ENCODE measurements around the gene ATG4C.
"Not testable (repeated sequence)": the region's sequence is repeated elsewhere in the genome, so short reads cannot be mapped to it uniquely, and the experiment has no call there.

The ATG4C gene

DNA sequence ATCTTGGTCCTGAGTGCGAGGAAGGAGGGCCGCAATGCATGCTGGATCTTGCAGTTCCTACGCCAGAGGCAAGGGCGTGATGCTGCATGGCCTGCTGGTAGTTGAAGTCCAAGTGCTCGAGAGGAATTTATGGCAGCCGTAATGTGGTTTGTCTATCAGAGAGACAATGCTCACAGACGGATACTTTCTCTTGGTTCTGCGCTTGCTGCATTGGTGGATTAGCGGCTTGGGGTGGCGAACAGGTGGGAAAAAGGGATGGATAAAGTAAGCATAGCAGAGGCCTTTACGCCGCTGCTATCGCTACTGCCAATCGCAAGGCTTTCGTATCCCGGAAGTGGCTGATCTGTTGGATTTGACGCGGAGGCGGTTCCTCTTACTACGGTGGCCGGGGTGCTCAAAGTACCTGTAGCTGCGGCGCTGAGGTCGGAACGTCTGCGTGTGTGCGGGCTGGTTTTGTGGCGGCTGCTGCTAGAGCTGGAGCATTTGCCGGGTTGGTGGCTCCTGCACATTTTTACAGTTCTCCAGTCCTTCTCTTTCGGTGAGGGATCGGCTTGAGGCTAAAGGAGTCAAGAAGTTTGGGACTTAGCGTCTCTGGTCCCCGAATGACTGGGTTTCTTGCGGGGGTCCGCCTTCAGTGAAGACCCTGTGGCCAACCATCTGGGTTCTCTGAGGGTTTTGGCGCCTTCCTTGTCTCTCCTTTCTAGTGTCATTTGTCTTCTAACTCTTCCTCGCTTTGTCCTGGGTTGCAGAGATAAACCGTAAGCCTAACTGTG lies at the start of gene ATG4C:
Gene ATG4C, plus strand, starts transcription at position 397 of the 773 bp plus-strand sequence. CDS start 19,655 bp downstream, outside the sequence.
- DNase-seq (ENCODE audit: low read depth, low spot score) = peak; percentile 90

DNA sequence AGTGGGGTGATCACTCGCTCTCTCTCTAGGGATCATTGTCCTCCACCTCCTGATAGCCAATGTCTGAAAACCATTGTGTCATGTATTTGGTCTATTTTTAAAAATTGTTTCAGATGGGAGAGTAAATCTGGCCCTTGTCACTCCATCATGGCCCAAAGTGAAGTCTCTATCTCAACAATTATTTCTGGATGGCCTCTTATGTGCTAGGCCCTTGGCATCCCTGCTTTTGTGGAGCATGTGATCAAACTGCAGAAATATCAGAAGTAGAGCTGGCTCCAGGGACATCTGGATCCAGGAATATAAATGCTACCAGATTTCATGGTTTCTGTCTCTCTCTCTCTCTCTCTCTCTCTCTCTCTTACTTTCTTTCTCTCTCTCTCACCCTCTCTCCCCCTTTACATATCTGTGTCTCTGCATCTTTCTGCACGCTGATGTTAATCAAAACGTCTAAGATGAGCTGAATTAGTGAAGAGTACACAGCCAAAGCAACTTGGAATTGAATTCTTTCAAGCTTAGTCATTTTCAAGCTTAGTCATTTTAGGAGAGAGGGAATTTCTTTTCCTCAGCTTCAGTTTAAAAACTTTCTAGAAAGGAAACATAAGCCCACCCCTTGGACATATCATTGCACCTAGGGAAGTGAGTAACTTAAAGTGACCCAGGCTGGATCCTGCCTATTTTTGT lies 48.3 kb upstream of the ATG4C start:
- DNase-seq (ENCODE audit: low read depth, low spot score) = no peak

DNA sequence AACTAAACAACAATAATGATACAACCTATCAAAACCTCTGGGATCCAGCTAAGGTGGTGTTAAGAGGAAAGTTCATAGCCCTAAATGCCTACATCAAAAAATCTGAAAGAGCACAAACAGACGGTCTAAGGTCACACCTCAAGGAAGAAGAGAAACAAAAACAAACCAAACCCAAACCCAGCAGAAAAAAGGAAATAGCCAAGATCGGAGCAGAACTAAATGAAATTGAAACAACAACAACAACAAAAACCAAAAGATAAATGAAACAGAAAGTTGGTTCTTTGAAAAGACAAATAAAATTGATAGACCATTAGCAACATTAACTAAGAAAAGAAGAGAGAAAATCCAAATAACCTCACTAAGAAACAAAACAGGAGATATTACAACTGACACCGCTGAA lies 43.2 kb upstream of the ATG4C start:
- not testable (repeated sequence) for DNase-seq (ENCODE audit: low read depth, low spot score)

GRCh38 chr1:62744611-62745577 lies 39.0 kb upstream of the ATG4C start:
- DNase-seq (ENCODE audit: low read depth, low spot score) = no peak

DNA sequence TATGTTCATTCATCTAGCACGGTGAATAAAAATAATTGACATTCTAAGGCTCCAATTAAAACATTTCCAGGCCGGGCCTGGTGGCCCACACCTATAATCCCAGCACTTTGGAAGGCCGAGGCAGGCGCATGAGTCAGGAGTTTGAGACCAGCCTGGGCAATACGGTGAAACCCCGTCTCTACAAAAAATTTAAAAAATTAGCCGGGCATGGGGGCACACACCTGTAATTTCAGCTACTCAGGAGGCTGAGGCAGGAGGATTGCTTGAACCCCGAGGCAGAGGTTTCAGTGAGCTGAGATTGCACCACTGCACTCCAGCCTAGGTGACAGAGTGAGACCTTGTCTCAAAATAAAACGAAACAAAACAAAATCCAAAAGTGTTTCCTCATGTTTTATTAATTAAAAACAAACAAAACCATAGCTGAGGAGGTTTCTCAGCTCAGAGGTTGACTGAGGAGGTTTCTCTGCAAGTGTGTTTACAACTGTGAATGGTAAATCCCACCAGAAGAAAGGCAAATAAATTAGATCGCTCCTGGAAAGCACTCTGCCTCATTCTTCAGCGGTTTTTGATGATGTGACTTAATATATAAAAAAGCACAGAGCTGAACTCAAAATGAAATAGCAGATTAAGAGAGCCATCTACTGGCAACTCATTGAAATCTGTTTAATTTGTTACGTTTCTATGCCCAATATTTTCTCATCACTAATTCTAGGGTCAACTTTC lies 37.7 kb upstream of the ATG4C start:
- DNase-seq (ENCODE audit: low read depth, low spot score) = no peak

DNA sequence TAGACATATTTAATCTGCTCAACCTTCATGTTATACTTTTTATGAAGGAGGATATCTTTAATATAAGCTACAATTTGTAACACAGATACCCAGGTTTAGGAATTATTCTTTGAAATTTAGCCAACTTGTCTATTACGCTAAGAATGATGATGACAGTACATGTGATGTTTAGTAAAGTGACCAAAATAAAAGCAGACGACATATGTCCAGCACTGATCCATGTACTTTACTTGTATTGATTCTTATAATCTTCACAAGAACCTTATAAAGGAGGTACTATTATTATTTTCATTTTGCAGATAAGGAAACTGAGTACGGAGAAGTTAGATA lies 37.2 kb upstream of the ATG4C start:
- no peak for DNase-seq (ENCODE audit: low read depth, low spot score)

DNA sequence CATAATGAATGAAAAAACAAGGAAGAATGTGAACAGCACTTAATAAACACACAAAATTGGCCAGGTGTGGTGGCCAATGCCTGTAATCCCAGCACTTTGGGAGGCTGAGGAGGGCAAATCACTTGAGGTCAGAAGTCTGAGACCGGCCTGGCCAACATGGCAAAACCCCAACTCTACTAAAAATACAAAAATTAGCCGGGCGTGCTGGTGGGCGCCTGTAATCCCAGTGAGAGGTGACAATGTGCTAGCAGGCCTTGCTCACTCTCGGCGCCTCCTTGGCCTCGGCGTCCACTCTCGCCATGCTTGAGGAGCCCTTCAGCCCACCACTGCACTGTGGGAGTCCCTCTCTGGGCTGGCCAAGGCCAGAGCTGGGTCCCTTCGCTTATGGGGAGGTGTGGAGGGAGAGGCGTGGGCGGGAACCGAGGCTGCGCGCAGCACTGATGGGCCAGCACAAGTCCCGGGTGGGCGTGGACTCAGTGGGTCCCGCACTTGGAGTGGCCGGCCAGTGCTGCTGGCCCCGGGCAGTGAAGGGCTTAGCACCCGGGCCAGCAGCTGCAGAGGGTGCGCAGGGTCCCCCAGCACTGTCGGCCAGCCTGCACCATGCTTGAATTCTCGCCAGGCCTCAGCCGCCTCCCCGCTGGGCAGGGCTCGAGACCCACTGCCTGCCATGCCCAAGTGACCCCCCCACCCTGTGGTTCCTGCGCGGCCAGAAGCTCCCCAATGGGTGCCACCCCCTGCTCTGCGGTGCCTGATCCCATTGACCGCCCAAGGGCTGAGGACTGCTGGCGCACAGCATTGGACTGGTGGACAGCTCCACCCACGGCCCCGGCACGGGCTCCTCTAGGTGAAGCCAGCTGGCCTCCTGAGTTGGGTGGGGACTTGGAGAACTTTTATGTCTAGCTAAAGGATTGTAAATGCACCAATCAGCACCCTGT lies 30.6 kb upstream of the ATG4C start:
- DNase-seq (ENCODE audit: low read depth, low spot score) = no peak

DNA sequence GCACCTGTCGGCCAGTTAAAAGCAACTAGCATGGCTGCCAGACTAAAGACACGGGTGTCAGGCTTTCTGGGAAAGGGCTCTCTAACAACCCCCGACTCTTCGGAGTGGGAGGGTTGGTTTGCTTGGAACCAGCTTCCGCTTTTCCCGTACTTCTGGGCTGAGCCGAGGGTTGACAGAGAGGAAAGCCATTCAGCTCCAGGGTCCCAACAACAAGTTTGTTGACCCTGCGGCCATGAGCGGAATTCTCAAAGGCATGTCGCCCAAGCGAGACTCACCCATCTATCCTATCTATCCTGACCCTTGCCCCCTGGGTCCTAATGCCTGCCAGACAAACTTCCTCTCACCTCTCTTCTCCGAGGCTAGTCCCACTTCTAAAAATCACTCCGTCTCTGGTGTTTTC lies 29.0 kb upstream of the ATG4C start:
- not testable (repeated sequence) for DNase-seq (ENCODE audit: low read depth, low spot score)

- not testable (repeated sequence) for DNase-seq (ENCODE audit: low read depth, low spot score)
These were observed 27.6 kb upstream of the ATG4C start for GRCh38 chr1:62756255-62756884.

- not testable (repeated sequence) for DNase-seq (ENCODE audit: low read depth, low spot score)
These were observed 24.6 kb upstream of the ATG4C start for GRCh38 chr1:62759232-62759875.

DNA sequence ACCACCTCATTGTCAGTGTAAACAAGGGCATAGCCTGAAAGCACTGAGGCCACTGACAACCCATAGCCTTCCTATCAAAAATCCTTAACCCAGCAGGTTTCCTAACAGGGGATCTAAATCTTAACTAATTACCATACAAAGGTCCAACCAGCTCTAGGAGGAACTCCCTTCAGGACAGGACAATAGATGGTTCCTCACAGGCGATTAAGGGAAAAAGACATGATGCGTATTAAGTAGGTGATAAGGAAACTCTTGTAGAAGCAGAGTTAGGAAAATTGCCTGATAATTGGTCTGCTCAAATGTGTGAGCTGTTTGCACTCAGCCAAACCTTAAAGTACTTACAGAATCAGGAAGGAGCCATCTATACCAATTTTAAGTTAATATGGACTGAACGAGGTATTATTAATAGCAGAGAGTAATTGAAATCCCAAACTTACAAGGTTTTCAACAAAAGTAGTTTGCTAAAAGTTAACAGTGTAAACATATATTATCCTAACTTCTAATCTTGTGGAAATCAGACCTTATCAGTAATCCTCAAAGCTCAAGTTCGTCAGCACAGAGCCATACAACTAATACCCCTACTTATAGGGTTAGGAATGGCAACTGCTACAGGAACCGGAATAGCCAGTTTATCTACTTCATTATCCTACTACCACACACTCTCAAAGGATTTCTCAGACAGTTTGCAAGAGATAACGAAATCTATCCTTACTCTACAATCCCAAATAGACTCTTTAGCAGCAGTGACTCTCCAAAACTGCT lies 23.7 kb upstream of the ATG4C start:
- DNase-seq (ENCODE audit: low read depth, low spot score) = not testable (repeated sequence)

DNA sequence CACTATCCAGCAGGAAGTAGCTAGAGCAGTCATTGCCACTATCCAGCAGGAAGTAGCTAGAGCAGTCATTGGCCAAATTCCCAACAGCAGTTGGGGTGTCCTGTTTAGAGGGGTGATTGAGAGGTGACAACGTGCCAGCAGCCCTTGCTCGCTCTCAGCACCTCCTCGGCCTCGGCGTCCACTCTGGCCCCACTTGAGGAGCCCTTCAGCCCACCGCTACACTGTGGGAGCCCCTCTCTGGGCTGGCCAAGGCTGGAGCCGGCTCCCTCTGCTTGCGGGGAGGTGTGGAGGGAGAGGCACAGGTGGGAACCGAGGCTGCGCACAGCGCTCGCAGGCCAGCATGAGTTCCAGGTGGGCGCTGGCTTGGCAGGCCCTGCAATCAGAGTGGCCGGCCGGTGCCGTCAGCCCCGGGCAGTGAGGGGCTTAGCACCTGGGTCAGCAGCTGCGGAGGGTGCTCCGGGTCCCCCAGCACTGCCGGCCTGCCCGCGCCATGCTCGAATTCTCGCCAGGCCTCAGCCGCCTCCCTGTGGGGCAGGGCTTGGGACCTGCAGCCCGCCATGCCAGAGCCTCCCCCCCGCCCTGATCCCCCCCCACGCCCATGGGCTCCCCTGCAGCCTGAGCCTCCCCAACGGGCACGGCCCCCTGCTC lies 22.6 kb upstream of the ATG4C start:
- DNase-seq (ENCODE audit: low read depth, low spot score) = not testable (repeated sequence)

DNA sequence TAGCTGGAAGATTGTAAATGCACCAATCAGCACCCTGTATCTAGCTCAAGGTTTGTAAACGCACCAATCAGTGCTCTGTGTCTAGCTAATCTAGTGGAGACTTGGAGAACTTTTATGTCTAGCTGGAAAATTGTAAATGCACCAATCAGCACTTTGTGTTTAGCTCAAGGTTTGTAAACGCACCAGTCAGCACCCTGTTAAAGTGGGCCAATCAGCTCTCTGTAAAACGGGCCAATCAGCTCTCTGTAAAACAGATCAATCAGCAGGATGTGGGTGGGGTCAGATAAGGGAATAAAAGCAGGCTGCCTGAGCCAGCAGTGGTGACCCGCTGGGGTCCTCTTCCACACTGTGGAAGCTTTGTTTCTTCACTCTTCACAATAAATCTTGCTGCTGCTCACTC lies 21.9 kb upstream of the ATG4C start:
- DNase-seq (ENCODE audit: low read depth, low spot score) = not testable (repeated sequence)

- DNase-seq (ENCODE audit: low read depth, low spot score) = no peak
These were observed 18.0 kb upstream of the ATG4C start for GRCh38 chr1:62765981-62766380.

- not testable (repeated sequence) for DNase-seq (ENCODE audit: low read depth, low spot score)
These were observed 15.4 kb upstream of the ATG4C start for GRCh38 chr1:62768551-62768950.

GRCh38 chr1:62772607-62773295 lies 11.2 kb upstream of the ATG4C start:
- no peak for DNase-seq (ENCODE audit: low read depth, low spot score)

DNA sequence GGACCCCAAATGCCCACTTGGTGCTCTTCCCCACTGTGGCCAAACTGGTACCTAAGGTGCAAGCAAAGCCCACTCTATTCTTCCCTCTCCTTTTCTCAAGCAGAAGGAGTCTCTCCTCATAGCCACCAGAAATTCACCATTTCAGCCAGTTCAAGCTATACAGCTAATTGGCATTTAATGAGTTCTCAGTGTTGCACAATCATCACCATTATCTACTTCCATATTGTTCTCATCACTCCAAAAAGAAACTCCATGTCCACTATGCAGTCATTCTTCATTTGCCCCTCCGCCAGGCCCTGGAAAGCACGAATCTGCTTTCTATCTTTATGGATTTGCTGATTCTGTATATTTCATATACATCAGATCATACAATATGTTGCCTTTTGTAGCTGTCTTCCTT lies 9.9 kb upstream of the ATG4C start:
- DNase-seq (ENCODE audit: low read depth, low spot score) = no peak
